A549 (cell line): Measurements from ENCODE around the gene ILDR2. TPM values are rescaled to one million over a fixed set of nuclear protein-coding genes. Genes with fewer than 3 reads are reported as not detected.

Experiments used
- ATAC-seq, 2 experiments: fragments of 200-7000 bp in 1 of 2; fragments of >200 bp in 1 of 2; cut with Nextera tagmentation in 1 of 2; cut with Tn5 transposase in 1 of 2; 3 replicates each; pipeline versions ENCODE4 v1.8.0 to v1.9.1; 2018 to 2020; ENCODE audit warnings: mild to moderate bottlenecking in 1 of 2, moderate library complexity in 1 of 2
- CTCF ChIA-PET: fragments of 300-600 bp; sonication (Branson Sonifier 250); formaldehyde crosslinking; extraction: SDS; loops from one replicate; lab custom pipeline; 2021; ENCODE audit warnings: antibody characterized with exemption, inconsistent platforms; lab: Yijun Ruan, JAX
- POLR2A ChIA-PET: fragments of 350-600 bp; formaldehyde crosslinking; extraction: SDS; loops from one replicate; lab custom pipeline; 2021; ENCODE audit warnings: antibody characterized with exemption, inconsistent platforms; lab: Yijun Ruan, JAX
- DNase-seq, 2 experiments: peaks; one replicate each; pipeline versions ENCODE4 v3.0.0 to v3.0.0-alpha.2; 2011 to 2016; ENCODE audit warnings: low read depth in 1 of 2, low spot score in 1 of 2
- FAIRE-seq: peaks from 2 replicates; lab custom pipeline; 2011; peaks lifted over from hg19 to GRCh38; lab: Jason Lieb, UNC
- H3K27ac ChIP-seq, 2 experiments: fragments of >200 bp; sonication (Bioruptor Twin); formaldehyde crosslinking; 3 replicates each; pipeline ENCODE4 v1.5.1; 2016 to 2017
- H3K4me1 ChIP-seq: fragments of >200 bp; sonication (Bioruptor Twin); formaldehyde crosslinking; 3 replicates; pipeline ENCODE4 v1.6.1; 2016
- H3K4me2 ChIP-seq: fragments of >200 bp; sonication (Bioruptor Twin); formaldehyde crosslinking; 3 replicates; pipeline ENCODE4 v1.6.1; 2016
- H3K4me3 ChIP-seq: fragments of >200 bp; sonication (Bioruptor Twin); formaldehyde crosslinking; 3 replicates; pipeline ENCODE4 v1.5.1; 2016
- H3K9me3 ChIP-seq: fragments of >200 bp; sonication (Bioruptor Twin); formaldehyde crosslinking; 3 replicates; pipeline ENCODE4 v1.6.1; 2016
- BCL3 ChIP-seq: fragments of >200 bp; sonication (Bioruptor Twin); formaldehyde crosslinking; IDR thresholded peaks from 3 replicates; pipeline ENCODE4 v1.6.1; 2016
- CBX2 ChIP-seq: fragments of 200-600 bp; sonication (generic); IDR thresholded peaks from 2 replicates; pipeline ENCODE4 v1.6.1; 2016; ENCODE audit warnings: low read depth, mild to moderate bottlenecking, borderline replicate concordance
- CEBPB ChIP-seq, 2 experiments: fragments of >200 bp in 1 of 2; sonication (Bioruptor Twin) in 1 of 2; formaldehyde crosslinking in 1 of 2; IDR thresholded peaks; 2 replicates each; pipeline ENCODE4 v1.6.1; 2012 to 2016
- CHD2 ChIP-seq: fragments of 150-350 bp; IDR thresholded peaks from 2 replicates; pipeline ENCODE4 v1.6.1; 2014; ENCODE audit warnings: low read length; ENCODE audit not compliant: partially characterized antibody
- EP300 ChIP-seq, 2 experiments: fragments of >200 bp; sonication (Bioruptor Twin); formaldehyde crosslinking; IDR thresholded peaks; 2 replicates in 1 of 2; 3 replicates in 1 of 2; pipeline ENCODE4 v1.6.1; 2016 to 2017
- ESRRA ChIP-seq: fragments of 150-350 bp; IDR thresholded peaks from 2 replicates; pipeline ENCODE4 v1.6.1; 2014; ENCODE audit warnings: mild to moderate bottlenecking, low read length, borderline replicate concordance
- FOXS1 ChIP-seq: fragments of 250-450 bp; sonication (Bioruptor Pico); IDR thresholded peaks from 2 replicates; pipeline ENCODE4 v1.5.0; 2020; ENCODE audit warnings: mild to moderate bottlenecking, moderate library complexity
- GATA3 ChIP-seq: IDR thresholded peaks from 2 replicates; pipeline ENCODE4 v1.6.1; 2012; ENCODE audit warnings: borderline replicate concordance
- HOXA7 ChIP-seq: fragments of 250-450 bp; sonication (Bioruptor Pico); IDR thresholded peaks from 2 replicates; pipeline ENCODE4 v1.5.0; 2020; ENCODE audit warnings: mild to moderate bottlenecking, moderate library complexity
- MAX ChIP-seq: IDR thresholded peaks from 2 replicates; pipeline ENCODE4 v1.6.1; 2012
- MAZ ChIP-seq: fragments of 150-350 bp; IDR thresholded peaks from 2 replicates; pipeline ENCODE4 v1.6.1; 2014; ENCODE audit warnings: antibody characterized with exemption, low read depth, low read length, borderline replicate concordance
- NPAS2 ChIP-seq: fragments of 250-450 bp; sonication (Bioruptor Pico); IDR thresholded peaks from 2 replicates; pipeline ENCODE4 v1.8.0; 2022; ENCODE audit warnings: mild to moderate bottlenecking, moderate library complexity, borderline replicate concordance
- NR3C1 ChIP-seq: fragments of >200 bp; sonication (Bioruptor Twin); formaldehyde crosslinking; IDR thresholded peaks from 3 replicates; pipeline ENCODE4 v1.6.1; 2017
- PHF8 ChIP-seq: fragments of 200-600 bp; sonication (generic); IDR thresholded peaks from 2 replicates; pipeline ENCODE4 v1.6.1; 2016; ENCODE audit warnings: low read depth, mild to moderate bottlenecking, antibody characterized with exemption, moderate library complexity, borderline replicate concordance
- RAD21 ChIP-seq, 2 experiments: fragments of >200 bp in 1 of 2; sonication (Bioruptor Twin) in 1 of 2; formaldehyde crosslinking in 1 of 2; IDR thresholded peaks in 1 of 2; conservative IDR thresholded peaks in 1 of 2; 2 replicates in 1 of 2; 3 replicates in 1 of 2; pipeline ENCODE4 v1.6.1; 2012 to 2018; ENCODE audit warnings: inconsistent platforms in 1 of 2
- RCOR1 ChIP-seq: fragments of 150-350 bp; IDR thresholded peaks from 2 replicates; pipeline ENCODE4 v1.6.1; 2014; ENCODE audit warnings: antibody characterized with exemption, low read length, low read depth
- RNF2 ChIP-seq: fragments of 200-600 bp; sonication (generic); IDR thresholded peaks from 2 replicates; pipeline ENCODE4 v1.6.1; 2016; ENCODE audit warnings: low read depth, mild to moderate bottlenecking, antibody characterized with exemption, moderate library complexity, borderline replicate concordance
- TFCP2L1 ChIP-seq: fragments of 250-450 bp; sonication (Bioruptor Pico); IDR thresholded peaks from 2 replicates; pipeline ENCODE4 v1.5.0; 2021; ENCODE audit warnings: mild to moderate bottlenecking
- ZC3H11A ChIP-seq: fragments of 450-650 bp; IDR thresholded peaks from 2 replicates; pipeline ENCODE4 v1.6.1; 2014; ENCODE audit warnings: antibody characterized with exemption, mild to moderate bottlenecking
- ZFP36 ChIP-seq: fragments of 450-650 bp; IDR thresholded peaks from 2 replicates; pipeline ENCODE4 v1.6.1; 2014; ENCODE audit warnings: borderline replicate concordance; ENCODE audit not compliant: partially characterized antibody
- ZNF302 ChIP-seq: fragments of 250-450 bp; sonication (Bioruptor Pico); IDR thresholded peaks from 2 replicates; pipeline ENCODE4 v1.9.0; 2021; ENCODE audit warnings: inconsistent platforms, mild to moderate bottlenecking, moderate library complexity
- WGBS: methylation state at CpG from one replicate; pipeline ENCODE4 v1.1.6; 2017; ENCODE audit errors: missing lambda C conversion rate; 5-methylcytosine and 5-hydroxymethylcytosine counted together
- polyA plus RNA-seq, 4 experiments: library from polyadenylated mRNA; depleted of rRNA in 3 of 4; stranded (reverse); fragments of >200 nt; fragmentation: RNase III in 1 of 4; extraction: RNeasy Plus Mini Kit Qiagen cat#74134 plus additional on column Dnase treatment in 1 of 4; gene quantifications; 2 replicates in 3 of 4; 3 replicates in 1 of 4; pipeline ENCODE4 v1.2.3, GENCODE V29; 2011 to 2017
- TF ChIP-seq, protein P1 (sequence below): IDR thresholded peaks from 2 replicates; pipeline ENCODE4 v1.6.1; 2012; ENCODE audit warnings: low read depth, borderline replicate concordance
- TF ChIP-seq, protein P2 (sequence below): fragments of 250-450 bp; sonication (Bioruptor Pico); IDR thresholded peaks from 2 replicates; pipeline ENCODE4 v1.5.0; 2020; ENCODE audit warnings: low read depth, mild to moderate bottlenecking, moderate library complexity

Gene ILDR2
- polyA plus RNA-seq, 2 of the 4 experiments (the other 2 are of a cell fraction): 0.04 TPM; not detected in 1

- Histone ChIP-seq H3K4me3 (no peak overlapping the region), H3K4me2 (no peak overlapping the region), H3K9me3 (peaks cover 5% of the 10 kb centered on the region; the same call in 1 of the 3 replicates), H3K27ac (no peak overlapping the region), H3K4me1 (no peaks in the 10 kb centered on the region)
- DNase-seq: no peak
- POLR2A ChIA-PET: no interaction called here
- no peak for TF ChIP-seq ZC3H11A
- TF ChIP-seq RAD21 (conservative IDR thresholded peaks at IDR 0.05 in 1 of 2, IDR thresholded peaks at IDR 0.05 in 1 of 2): no peak
- no peak for TF ChIP-seq EP300 (IDR thresholded peaks at IDR 0.05)
- TF ChIP-seq PHF8: no peak
- TF ChIP-seq GATA3: no peak
- TF ChIP-seq MAX: no peak
- TF ChIP-seq NR3C1: no peak
- TF ChIP-seq HOXA7 (CRISPR knock-in tag): no peak
- no peak for TF ChIP-seq FOXS1 (CRISPR knock-in tag)
- no peak for TF ChIP-seq BCL3
- no peak for TF ChIP-seq CHD2
- no peak for ATAC-seq
- CTCF ChIA-PET: interaction anchor here (0.6 to 1.1 kb wide), 2 partner anchors 89 to 519 kb away, joined by 3 read pairs; no protein-coding TSS in a partner anchor
- 46% methylated on average over 3 of the region's 3 CpGs for WGBS
- FAIRE-seq: no peak
Observed at GRCh38 chr1:166999500-167000055, 24.2 kb upstream of the ILDR2 start.

DNA sequence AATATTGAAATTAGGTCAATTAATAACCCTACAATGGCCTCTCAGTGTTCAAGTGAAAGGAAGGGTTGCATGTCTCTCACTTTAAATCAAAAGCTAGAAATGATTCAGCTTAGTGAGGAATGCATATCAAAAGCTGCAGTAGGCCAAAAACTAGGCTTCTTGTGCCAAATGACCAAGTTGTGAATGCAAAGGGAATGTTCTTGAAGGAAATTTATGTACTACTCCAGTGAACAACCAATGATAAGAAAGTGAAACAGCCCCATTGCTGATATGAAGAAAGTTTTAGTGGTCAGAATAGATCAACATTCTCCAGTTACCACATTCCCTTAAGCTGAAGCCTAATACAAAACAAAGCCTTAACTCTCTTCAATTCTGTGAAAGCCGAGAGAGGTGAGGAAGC, 23.7 kb upstream of the ILDR2 start:
- no peak for FAIRE-seq

DNA sequence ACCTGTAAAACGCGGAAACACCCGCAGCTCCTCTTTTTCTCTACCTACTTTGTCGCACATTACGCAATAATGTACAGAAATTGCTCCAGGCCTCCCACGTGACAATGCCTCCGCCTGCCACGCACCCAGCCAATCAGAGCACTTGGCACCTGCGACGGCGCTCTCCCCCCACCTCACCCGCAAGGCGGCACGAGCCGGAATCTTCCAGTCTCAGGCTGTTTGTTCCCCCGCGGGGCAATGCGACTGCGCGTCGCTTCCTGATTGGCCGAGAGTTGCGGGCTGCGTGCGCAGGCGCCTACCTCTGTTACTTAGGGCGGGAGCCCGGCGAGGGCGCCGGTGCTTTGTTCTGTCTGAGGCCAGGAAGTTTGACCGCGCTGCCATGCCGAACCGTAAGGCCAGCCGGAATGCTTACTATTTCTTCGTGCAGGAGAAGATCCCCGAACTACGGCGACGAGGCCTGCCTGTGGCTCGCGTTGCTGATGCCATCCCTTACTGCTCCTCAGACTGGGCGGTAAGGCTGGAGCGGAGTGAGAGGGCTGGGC, 13.7 kb upstream of the ILDR2 start, which contains the start of gene MAEL:
MAEL (plus strand) TSS at position 307 of the 542 bp plus-strand sequence; CDS start at position 380, 73 bp downstream.
- H3K27ac ChIP-seq: no peak within 1 kb of the TSS
- CTCF ChIA-PET: no interaction called here
- H3K4me1 ChIP-seq: no peaks in the 10 kb centered on the region
- TF ChIP-seq CEBPB (IDR thresholded peaks at IDR 0.05): peak; percentile 38 to 73; a peak in 3 of 4 replicates
- TF ChIP-seq NPAS2 (CRISPR knock-in tag): no peak
- 76% methylated on average over 34 of the region's 45 CpGs for WGBS
- no peak for ATAC-seq
- no peak for FAIRE-seq
- DNase-seq: no peak
- H3K9me3 ChIP-seq: no peaks in the 10 kb centered on the region
- no peak within 1 kb of the TSS for H3K4me3 ChIP-seq
- POLR2A ChIA-PET: no interaction called here
- H3K4me2 ChIP-seq: no peak within 1 kb of the TSS

More for the DNA sequence above, 23.7 kb upstream of the ILDR2 start:
- CTCF ChIA-PET: interaction anchor here (1.1 kb wide), 1 partner anchor 89 kb away, joined by 3 read pairs; no protein-coding TSS in a partner anchor
- Histone ChIP-seq H3K9me3 (peaks cover 5% of the 10 kb centered on the region; the same call in 1 of the 3 replicates), H3K4me2 (no peak overlapping the region), H3K27ac (no peak overlapping the region), H3K4me1 (no peaks in the 10 kb centered on the region), H3K4me3 (no peak overlapping the region)
- TF ChIP-seq TFCP2L1 (CRISPR knock-in tag): no peak
- TF ChIP-seq, protein P1, sequence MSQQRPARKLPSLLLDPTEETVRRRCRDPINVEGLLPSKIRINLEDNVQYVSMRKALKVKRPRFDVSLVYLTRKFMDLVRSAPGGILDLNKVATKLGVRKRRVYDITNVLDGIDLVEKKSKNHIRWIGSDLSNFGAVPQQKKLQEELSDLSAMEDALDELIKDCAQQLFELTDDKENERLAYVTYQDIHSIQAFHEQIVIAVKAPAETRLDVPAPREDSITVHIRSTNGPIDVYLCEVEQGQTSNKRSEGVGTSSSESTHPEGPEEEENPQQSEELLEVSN: no peak
- TF ChIP-seq MAZ: no peak
- no peak for TF ChIP-seq ZNF302 (CRISPR knock-in tag)
- no peak for TF ChIP-seq CBX2
- TF ChIP-seq ZFP36: no peak
- TF ChIP-seq RCOR1: no peak
- TF ChIP-seq, protein P2, sequence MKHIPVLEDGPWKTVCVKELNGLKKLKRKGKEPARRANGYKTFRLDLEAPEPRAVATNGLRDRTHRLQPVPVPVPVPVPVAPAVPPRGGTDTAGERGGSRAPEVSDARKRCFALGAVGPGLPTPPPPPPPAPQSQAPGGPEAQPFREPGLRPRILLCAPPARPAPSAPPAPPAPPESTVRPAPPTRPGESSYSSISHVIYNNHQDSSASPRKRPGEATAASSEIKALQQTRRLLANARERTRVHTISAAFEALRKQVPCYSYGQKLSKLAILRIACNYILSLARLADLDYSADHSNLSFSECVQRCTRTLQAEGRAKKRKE (CRISPR knock-in tag): no peak
- no peak for TF ChIP-seq FOXS1 (CRISPR knock-in tag)
- no peak for TF ChIP-seq NPAS2 (CRISPR knock-in tag)
- TF ChIP-seq RNF2: no peak
- no peak for TF ChIP-seq EP300 (IDR thresholded peaks at IDR 0.05)
- TF ChIP-seq ESRRA: no peak
- DNase-seq (no peak), ATAC-seq (no peak)
- WGBS: 15% methylated on average over 1 of the region's 1 CpG
- POLR2A ChIA-PET: no interaction called here
